HUES48 (cell line): ENCODE measurements around the gene ZNRF1.

ENCODE experiments used
- H3K27ac ChIP-seq: one replicate; pipeline ENCODE4 v1.7.0; 2013; ENCODE audit warnings: low read depth, low read length, inconsistent platforms
- H3K27me3 ChIP-seq: 2 replicates; pipeline ENCODE4 v1.6.1; 2013; ENCODE audit warnings: mild to moderate bottlenecking, low read length; ENCODE audit not compliant: control insufficient read depth, insufficient read depth
- H3K36me3 ChIP-seq: 2 replicates; pipeline ENCODE4 v1.6.1; 2013; ENCODE audit warnings: low read length; ENCODE audit not compliant: control insufficient read depth, insufficient read depth
- H3K4me1 ChIP-seq: 2 replicates; pipeline ENCODE4 v1.6.1; 2013; ENCODE audit warnings: mild to moderate bottlenecking, low read length; ENCODE audit not compliant: control insufficient read depth, insufficient read depth
- H3K4me3 ChIP-seq: 2 replicates; pipeline ENCODE4 v1.5.1; 2013; ENCODE audit warnings: mild to moderate bottlenecking, low read depth, low read length
- H3K9ac ChIP-seq: 2 replicates; pipeline ENCODE4 v1.6.1; 2013; ENCODE audit warnings: mild to moderate bottlenecking, low read depth, low read length, moderate library complexity
- H3K9me3 ChIP-seq: 2 replicates; pipeline ENCODE4 v1.6.1; 2013; ENCODE audit warnings: low read length; ENCODE audit not compliant: control insufficient read depth, insufficient read depth

ZNRF1 gene

DNA sequence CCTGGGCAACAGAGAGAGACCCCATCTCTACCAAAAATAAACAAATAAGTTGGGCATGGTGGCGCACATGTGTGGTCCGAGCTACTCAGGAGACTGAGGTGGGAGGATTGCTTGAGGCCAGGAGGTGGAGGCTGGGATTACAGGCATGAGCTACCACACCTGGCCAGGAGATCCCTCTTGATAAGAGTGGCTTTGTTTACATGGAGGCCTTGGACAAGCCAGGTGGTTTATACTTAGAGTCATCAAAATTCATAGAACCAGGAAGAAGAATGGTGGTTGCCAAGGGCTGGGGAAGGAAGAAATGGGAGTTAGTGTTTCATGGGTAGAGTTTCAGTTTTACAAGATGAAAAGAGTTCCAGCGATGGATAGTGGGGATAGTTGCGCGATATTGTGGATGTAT is 140.7 kb downstream of the ZNRF1 start:
- H3K9ac ChIP-seq = no peak overlapping the region

DNA sequence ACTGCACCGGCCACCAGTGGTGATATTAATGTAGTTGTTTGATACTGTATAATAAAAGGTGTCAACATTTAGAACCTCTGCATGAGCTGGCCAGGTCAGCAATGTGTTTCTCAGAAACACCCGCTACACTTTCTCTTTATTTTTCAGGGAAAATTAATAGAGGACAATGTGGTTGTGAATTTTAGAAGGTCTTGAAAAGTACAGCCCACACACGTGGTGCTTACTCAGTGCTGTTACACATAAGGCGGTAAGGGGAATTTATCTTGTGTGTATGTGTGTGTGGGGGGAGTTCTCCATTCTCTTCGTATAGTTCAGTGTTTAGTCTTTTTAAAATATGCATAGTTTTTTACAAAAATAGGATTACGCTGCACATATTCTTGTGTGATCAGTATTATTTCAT is 145.1 kb downstream of the ZNRF1 start:
- Histone ChIP-seq H3K4me1 (no peaks in the 10 kb centered on the region), H3K36me3 (no peaks in the 10 kb centered on the region), H3K4me3 (no peak overlapping the region), H3K27me3 (no peaks in the 10 kb centered on the region), H3K9ac (no peak overlapping the region), H3K27ac (no peak overlapping the region), H3K9me3 (no peaks in the 10 kb centered on the region)

More for the DNA sequence above, 140.7 kb downstream of the ZNRF1 start:
- no peaks in the 10 kb centered on the region for H3K36me3 ChIP-seq
- H3K9me3 ChIP-seq = no peaks in the 10 kb centered on the region
- H3K27ac ChIP-seq = no peak overlapping the region
- no peak overlapping the region for H3K4me3 ChIP-seq
- peaks cover 7% of the 10 kb centered on the region for H3K4me1 ChIP-seq
- no peaks in the 10 kb centered on the region for H3K27me3 ChIP-seq

DNA sequence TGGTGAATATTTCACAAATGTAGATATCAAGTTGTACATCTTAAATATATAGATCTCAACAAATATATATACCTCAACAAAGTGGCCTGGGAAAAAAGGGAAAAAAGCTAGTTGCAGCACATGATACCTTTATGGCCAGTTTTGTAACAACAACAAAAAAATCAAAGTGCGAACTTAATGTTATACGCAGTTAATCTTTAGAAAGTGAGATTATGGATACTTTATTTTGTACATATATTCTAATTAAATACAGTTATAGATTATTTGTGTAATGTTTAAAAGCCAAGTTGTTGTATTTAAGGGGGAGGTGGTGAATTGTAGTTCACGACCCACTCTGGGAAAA is 149.1 kb downstream of the ZNRF1 start:
- H3K27ac ChIP-seq = no peak overlapping the region

GRCh38 chr16:75148311-75149195 is 149.7 kb downstream of the ZNRF1 start, which contains the start of gene ZFP1:
ZFP1 (plus strand) TSS chr16:75148524; CDS start chr16:75152952, 4,428 bp downstream.
- Histone ChIP-seq H3K9ac (peak within 1 kb of the TSS; percentile 82), H3K4me1 (no peaks in the 10 kb centered on the region), H3K27me3 (no peaks in the 10 kb centered on the region), H3K27ac (peak within 1 kb of the TSS; percentile 94), H3K9me3 (peaks cover 5% of the 10 kb centered on the region; the same call in 1 of the 2 replicates), H3K4me3 (peak within 1 kb of the TSS; percentile 99), H3K36me3 (peaks cover 13% of the 10 kb centered on the region)

More for the DNA sequence above, 149.1 kb downstream of the ZNRF1 start:
- Histone ChIP-seq H3K9me3 (peaks cover 5% of the 10 kb centered on the region; the same call in 1 of the 2 replicates), H3K4me3 (peak overlapping the region; percentile 99), H3K36me3 (peaks cover 7% of the 10 kb centered on the region; the same call in 1 of the 2 replicates), H3K9ac (no peak overlapping the region), H3K4me1 (no peaks in the 10 kb centered on the region), H3K27me3 (no peaks in the 10 kb centered on the region)

GRCh38 chr16:75151798-75152197 is 153.0 kb downstream of the ZNRF1 start:
- Histone ChIP-seq H3K27ac (no peak overlapping the region), H3K27me3 (no peaks in the 10 kb centered on the region), H3K4me3 (no peak overlapping the region), H3K9ac (no peak overlapping the region), H3K9me3 (peaks cover 5% of the 10 kb centered on the region; the same call in 1 of the 2 replicates), H3K4me1 (no peaks in the 10 kb centered on the region), H3K36me3 (peaks cover 30% of the 10 kb centered on the region)

- no peak overlapping the region for H3K27ac ChIP-seq
- H3K36me3 ChIP-seq = peaks cover 36% of the 10 kb centered on the region
- peaks cover 5% of the 10 kb centered on the region; the same call in 1 of the 2 replicates for H3K9me3 ChIP-seq
- no peaks in the 10 kb centered on the region for H3K27me3 ChIP-seq
- H3K4me1 ChIP-seq = no peaks in the 10 kb centered on the region
- H3K4me3 ChIP-seq = no peak overlapping the region
- H3K9ac ChIP-seq = no peak overlapping the region
Measured at GRCh38 chr16:75152635-75153034, 153.8 kb downstream of the ZNRF1 start.

- Histone ChIP-seq H3K27ac (no peak overlapping the region), H3K4me1 (no peaks in the 10 kb centered on the region), H3K9ac (no peak overlapping the region), H3K4me3 (no peak overlapping the region), H3K9me3 (no peaks in the 10 kb centered on the region), H3K27me3 (no peaks in the 10 kb centered on the region), H3K36me3 (peaks cover 31% of the 10 kb centered on the region)
Measured at GRCh38 chr16:75160386-75160785, 161.6 kb downstream of the ZNRF1 start.
